ENCODE measurements around the gene ZNF80. TPM values are rescaled to one million over a fixed set of nuclear protein-coding genes. Genes with fewer than 3 reads are reported as not detected.
"Not testable (repeated sequence)": the region's sequence is repeated elsewhere in the genome, so short reads cannot be mapped to it uniquely, and the experiment has no call there.

The ZNF80 gene
- polyA plus RNA-seq (2012; ENCODE audit: insufficient read depth, insufficient read length, low read depth), result not detected

DNA sequence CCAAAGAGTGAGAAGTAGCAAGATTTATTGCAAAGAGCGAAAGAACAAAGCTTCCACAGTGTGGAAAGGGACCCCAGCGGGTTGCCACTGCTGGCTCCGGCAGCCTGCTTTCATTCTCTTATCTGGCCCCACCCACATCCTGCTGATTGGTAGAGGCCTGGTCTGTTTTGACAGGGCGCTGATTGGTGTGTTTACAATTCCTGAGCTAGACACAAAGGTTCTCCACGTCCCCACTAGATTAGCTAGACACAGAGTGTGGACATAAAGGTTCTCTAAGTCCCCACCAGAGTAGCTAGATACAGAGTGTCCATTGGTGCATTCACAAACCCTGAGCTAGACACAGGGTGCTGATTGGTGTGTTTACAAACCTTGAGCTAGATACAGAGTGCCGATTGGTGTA, at the start of gene ZNF80:
ZNF80 (minus strand) TSS at position 101 of the 400 bp plus-strand sequence. CDS start 504 bp downstream, outside the sequence.
- H3K4me1 ChIP-seq; H3K27me3 ChIP-seq; H3K4me3 ChIP-seq (ENCODE audit: low read depth, low read length); H3K9me3 ChIP-seq; H3K36me3 ChIP-seq; DNase-seq: not testable (repeated sequence)

DNA sequence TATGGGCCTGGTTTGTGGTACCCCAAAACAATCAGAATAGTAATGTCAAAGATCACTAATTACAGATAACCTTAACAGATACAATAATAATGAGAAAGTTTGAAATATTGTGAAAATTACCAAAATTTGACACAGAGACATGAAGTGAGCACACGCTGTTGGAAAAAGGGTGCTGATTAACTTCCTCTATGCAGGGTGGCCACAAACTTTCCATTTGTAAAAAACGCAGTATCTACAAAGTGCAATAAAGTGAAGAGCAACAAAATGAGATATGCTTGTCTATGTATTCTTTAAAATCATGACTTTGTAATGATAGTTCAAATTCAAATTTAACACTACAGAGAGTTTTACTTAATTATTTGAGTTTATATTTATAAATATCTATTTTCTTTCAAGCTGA, 48.9 kb upstream of the ZNF80 start:
- no peak for DNase-seq
- no peak overlapping the region for H3K4me3 ChIP-seq (ENCODE audit: low read depth, low read length)
- TF ChIP-seq, protein P1, sequence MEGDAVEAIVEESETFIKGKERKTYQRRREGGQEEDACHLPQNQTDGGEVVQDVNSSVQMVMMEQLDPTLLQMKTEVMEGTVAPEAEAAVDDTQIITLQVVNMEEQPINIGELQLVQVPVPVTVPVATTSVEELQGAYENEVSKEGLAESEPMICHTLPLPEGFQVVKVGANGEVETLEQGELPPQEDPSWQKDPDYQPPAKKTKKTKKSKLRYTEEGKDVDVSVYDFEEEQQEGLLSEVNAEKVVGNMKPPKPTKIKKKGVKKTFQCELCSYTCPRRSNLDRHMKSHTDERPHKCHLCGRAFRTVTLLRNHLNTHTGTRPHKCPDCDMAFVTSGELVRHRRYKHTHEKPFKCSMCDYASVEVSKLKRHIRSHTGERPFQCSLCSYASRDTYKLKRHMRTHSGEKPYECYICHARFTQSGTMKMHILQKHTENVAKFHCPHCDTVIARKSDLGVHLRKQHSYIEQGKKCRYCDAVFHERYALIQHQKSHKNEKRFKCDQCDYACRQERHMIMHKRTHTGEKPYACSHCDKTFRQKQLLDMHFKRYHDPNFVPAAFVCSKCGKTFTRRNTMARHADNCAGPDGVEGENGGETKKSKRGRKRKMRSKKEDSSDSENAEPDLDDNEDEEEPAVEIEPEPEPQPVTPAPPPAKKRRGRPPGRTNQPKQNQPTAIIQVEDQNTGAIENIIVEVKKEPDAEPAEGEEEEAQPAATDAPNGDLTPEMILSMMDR (IDR thresholded peaks at IDR 0.05; ENCODE audit: low read depth, low read length), result no peak
- H3K4me1 ChIP-seq, result no peaks in the 10 kb centered on the region
- H3K27me3 ChIP-seq, result no peaks in the 10 kb centered on the region
- H3K36me3 ChIP-seq, result no peaks in the 10 kb centered on the region
- no peaks in the 10 kb centered on the region for H3K9me3 ChIP-seq

DNA sequence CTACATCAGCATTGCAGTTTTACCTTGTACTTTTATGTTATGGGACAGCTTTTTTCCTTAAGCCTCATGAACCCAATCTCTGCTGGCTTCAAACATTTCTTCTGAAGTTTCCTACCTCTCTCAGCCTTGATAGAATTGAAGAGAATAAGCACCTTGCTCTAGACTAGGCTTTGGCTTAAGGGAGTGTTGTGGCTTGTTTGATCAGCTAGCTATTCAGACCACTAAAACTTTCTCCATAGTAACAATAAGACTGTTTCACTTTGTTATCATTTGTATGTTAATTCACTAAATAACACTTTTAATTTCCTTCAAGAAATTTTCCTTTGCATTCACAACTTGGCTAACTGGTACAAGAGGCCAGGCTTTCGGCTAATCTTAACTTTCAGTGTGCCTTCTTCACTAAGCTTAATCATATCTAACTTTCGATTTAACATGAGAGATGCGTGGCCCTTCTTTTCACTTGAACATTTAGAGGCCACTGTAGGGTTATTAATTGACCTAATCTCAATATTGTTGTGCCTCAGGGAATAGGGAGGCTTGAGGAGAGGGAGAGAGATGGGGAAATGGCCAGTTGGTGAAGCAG, 48.4 kb upstream of the ZNF80 start:
- TF ChIP-seq, protein P1 (IDR thresholded peaks at IDR 0.05; ENCODE audit: low read depth, low read length), result no peak
- H3K4me3 ChIP-seq (ENCODE audit: low read depth, low read length), result no peak overlapping the region
- no peaks in the 10 kb centered on the region for H3K9me3 ChIP-seq
- no peaks in the 10 kb centered on the region for H3K27me3 ChIP-seq
- no peaks in the 10 kb centered on the region for H3K4me1 ChIP-seq
- no peak for DNase-seq
- no peaks in the 10 kb centered on the region for H3K36me3 ChIP-seq

DNA sequence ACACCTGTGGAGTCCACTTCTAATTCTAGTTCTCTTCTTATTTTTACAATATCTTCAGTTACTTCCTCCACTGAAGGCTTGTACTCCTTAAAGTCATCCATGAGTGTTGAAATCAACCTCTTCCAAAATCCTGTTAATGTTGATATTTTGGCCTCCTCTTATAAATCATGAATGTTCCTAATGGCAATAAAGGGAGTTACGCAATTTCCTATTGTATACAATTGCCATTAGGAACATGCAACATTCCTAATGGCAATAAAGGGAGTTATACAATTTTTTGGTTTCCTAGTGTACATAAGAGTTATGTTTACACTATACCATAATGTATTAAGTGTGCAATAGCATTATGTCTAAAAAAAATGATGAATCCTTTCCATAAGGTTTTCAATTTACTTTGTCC, 47.3 kb upstream of the ZNF80 start:
- TF ChIP-seq, protein P1 (IDR thresholded peaks at IDR 0.05; ENCODE audit: low read depth, low read length), result no peak
- Histone ChIP-seq H3K27me3 (no peaks in the 10 kb centered on the region), H3K9me3 (no peaks in the 10 kb centered on the region), H3K4me3 (ENCODE audit: low read depth, low read length) (no peak overlapping the region), H3K4me1 (no peaks in the 10 kb centered on the region), H3K36me3 (no peaks in the 10 kb centered on the region)
- DNase-seq, result no peak

DNA sequence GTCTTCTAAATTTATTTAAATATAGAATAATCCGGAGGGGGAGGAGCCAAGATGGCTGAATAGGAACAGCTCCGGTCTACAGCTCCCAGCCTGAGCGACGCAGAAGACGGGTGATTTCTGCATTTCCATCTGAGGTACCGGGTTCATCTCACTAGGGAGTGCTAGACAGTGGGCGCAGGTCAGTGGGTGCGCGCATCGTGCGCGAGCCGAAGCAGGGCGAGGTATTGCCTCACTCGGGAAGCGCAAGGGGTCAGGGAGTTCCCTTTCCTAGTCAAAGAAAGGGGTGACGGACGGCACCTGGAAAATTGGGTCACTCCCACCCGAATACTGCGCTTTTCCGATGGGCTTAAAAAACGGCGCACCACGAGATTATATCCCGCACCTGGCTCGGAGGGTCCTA, 39.5 kb upstream of the ZNF80 start:
- not testable (repeated sequence) for H3K4me3 ChIP-seq (ENCODE audit: low read depth, low read length); H3K9me3 ChIP-seq; H3K27me3 ChIP-seq; H3K36me3 ChIP-seq; H3K4me1 ChIP-seq; DNase-seq

DNA sequence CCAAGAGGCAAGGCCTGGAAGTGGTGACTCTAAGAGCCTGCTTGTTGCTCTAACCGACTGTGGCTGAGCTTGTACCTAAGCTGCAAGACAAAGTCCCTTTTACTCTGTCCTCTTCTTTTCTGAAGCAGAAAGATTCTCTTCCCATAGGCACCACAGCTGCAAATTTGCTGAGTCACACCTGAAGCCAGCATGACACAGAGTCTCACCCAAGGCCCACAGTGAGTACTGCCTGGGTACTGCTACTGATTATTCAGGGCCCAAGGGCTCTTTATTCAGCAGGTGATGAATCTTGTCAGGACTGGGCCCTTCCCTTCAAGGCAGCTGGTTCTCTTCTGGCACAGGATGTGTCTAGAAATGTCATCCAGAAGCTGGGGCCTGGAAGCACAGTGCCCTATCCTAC, 37.6 kb upstream of the ZNF80 start:
- H3K9me3 ChIP-seq, result no peaks in the 10 kb centered on the region
- no peak for DNase-seq
- no peaks in the 10 kb centered on the region for H3K36me3 ChIP-seq
- TF ChIP-seq, protein P1 (IDR thresholded peaks at IDR 0.05; ENCODE audit: low read depth, low read length), result no peak
- no peaks in the 10 kb centered on the region for H3K27me3 ChIP-seq
- H3K4me3 ChIP-seq (ENCODE audit: low read depth, low read length), result no peak overlapping the region
- no peaks in the 10 kb centered on the region for H3K4me1 ChIP-seq

DNA sequence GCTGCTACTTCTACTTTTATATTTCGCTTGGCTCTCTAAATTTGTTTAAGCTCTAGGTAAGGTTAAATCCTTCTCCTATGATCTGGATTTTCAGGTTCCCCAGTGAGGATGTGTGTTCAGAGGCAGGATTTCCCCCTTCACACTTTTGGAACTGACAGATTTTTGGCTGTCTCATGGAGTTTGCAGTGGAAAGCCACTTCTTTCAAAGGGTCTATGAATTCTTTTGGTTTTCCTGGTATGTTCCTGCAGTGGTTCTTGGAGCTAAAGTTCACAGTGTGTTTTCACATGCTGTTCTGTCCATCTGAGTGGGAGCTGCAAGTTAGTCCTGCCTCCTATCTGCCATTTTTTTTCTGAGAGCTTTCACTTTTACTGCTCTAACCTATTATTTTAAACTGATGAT, 34.9 kb upstream of the ZNF80 start:
- Histone ChIP-seq H3K9me3 (no peaks in the 10 kb centered on the region), H3K4me3 (ENCODE audit: low read depth, low read length) (no peak overlapping the region), H3K4me1 (no peaks in the 10 kb centered on the region), H3K36me3 (no peaks in the 10 kb centered on the region), H3K27me3 (no peaks in the 10 kb centered on the region)
- DNase-seq, result no peak
- TF ChIP-seq, protein P1 (IDR thresholded peaks at IDR 0.05; ENCODE audit: low read depth, low read length), result no peak
